ENCODE data around the gene SNRK.

GRCh38 chr3:43390255-43390588 lies 103.9 kb downstream of the SNRK start:
- no peak for TF ChIP-seq POLR2AphosphoS5 (IDR thresholded peaks at IDR 0.05; ENCODE audit: low read depth, low read length)
- TF ChIP-seq TAF1 (IDR thresholded peaks at IDR 0.05; ENCODE audit: borderline replicate concordance, low read depth, low read length): no peak

All from GM12892 (cell line).